PFSK-1 (cell line): ENCODE measurements around the gene ZNF618.

ENCODE experiments used
- POLR2AphosphoS5 ChIP-seq: IDR thresholded peaks from 2 replicates; pipeline ENCODE4 v1.6.1; 2012; ENCODE audit warnings: low read depth, mild to moderate bottlenecking, control low read depth, low read length, moderate library complexity
- REST ChIP-seq, 2 experiments: IDR thresholded peaks; 2 replicates each; pipeline versions ENCODE4 v1.6.1 to v1.8.0; 2011 to 2012; ENCODE audit warnings: low read depth in 2 of 2, low read length in 2 of 2, control low read depth in 1 of 2, inconsistent platforms in 1 of 2, mild to moderate bottlenecking in 1 of 2, moderate library complexity in 1 of 2; ENCODE audit not compliant: insufficient read depth in 1 of 2
- SIN3A ChIP-seq: IDR thresholded peaks from 2 replicates; pipeline ENCODE4 v1.6.1; 2012; ENCODE audit warnings: mild to moderate bottlenecking, low read length, moderate library complexity, borderline replicate concordance; ENCODE audit not compliant: insufficient read depth
- TAF1 ChIP-seq: IDR thresholded peaks from 2 replicates; pipeline ENCODE4 v1.6.1; 2012; ENCODE audit warnings: low read length, control low read depth, borderline replicate concordance; ENCODE audit not compliant: insufficient read depth

- TF ChIP-seq POLR2AphosphoS5 (no peak), REST (IDR thresholded peaks at IDR 0.05; ENCODE audit: insufficient read depth in 1 of 2, low read depth in 2 of 2, low read length in 2 of 2) (no peak), TAF1 (no peak), SIN3A (no peak)
These were observed 18.2 kb upstream of the ZNF618 start for GRCh38 chr9:113857875-113858274.
